Erythroblast (primary cell): Measurements from ENCODE around the gene TEX19.

ENCODE experiments used
- GATA1 ChIP-seq: IDR thresholded peaks from 2 replicates; pipeline ENCODE4 v1.6.1; 2011; ENCODE audit warnings: low read depth, mild to moderate bottlenecking, control low read depth, low read length, moderate library complexity
- POLR2A ChIP-seq: IDR thresholded peaks from 2 replicates; pipeline ENCODE4 v1.6.1; 2011; ENCODE audit warnings: mild to moderate bottlenecking, low read length

GRCh38 chr17:82392209-82392920 lies 33.3 kb downstream of the TEX19 start:
- TF ChIP-seq POLR2A (no peak), GATA1 (no peak)
